ENCODE data around the gene KBTBD4.

DNA sequence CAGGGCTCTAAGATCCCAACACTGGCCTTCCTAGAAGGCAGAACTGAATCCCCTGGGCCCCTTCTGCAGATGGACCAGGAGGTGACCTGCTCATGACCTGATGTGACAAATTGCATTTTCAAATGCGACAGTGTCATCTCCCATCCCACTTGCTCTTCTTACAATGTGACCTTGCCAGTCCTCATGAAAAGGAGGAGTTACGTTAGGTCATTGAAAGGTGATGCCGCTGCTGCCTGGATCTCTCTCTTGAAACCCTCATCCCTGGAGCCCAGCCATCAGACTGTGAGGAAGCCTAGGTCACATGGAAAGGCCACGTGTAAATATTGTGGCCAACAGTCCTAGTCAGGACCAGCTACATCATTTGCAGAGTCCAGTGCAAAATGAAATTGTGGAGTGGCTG, 21.1 kb upstream of the KBTBD4 start:
- TF ChIP-seq, protein P1, sequence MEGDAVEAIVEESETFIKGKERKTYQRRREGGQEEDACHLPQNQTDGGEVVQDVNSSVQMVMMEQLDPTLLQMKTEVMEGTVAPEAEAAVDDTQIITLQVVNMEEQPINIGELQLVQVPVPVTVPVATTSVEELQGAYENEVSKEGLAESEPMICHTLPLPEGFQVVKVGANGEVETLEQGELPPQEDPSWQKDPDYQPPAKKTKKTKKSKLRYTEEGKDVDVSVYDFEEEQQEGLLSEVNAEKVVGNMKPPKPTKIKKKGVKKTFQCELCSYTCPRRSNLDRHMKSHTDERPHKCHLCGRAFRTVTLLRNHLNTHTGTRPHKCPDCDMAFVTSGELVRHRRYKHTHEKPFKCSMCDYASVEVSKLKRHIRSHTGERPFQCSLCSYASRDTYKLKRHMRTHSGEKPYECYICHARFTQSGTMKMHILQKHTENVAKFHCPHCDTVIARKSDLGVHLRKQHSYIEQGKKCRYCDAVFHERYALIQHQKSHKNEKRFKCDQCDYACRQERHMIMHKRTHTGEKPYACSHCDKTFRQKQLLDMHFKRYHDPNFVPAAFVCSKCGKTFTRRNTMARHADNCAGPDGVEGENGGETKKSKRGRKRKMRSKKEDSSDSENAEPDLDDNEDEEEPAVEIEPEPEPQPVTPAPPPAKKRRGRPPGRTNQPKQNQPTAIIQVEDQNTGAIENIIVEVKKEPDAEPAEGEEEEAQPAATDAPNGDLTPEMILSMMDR (IDR thresholded peaks at IDR 0.05): no peak
- no peak for TF ChIP-seq POLR2A (IDR thresholded peaks at IDR 0.05)

All from right lobe of liver (tissue), 4 donors.